T-helper 1 cell (primary cell): ENCODE measurements around the gene MAP3K13.
"Not testable (repeated sequence)": the region's sequence is repeated elsewhere in the genome, so short reads cannot be mapped to it uniquely, and the experiment has no call there.

ENCODE experiments used
- DNase-seq, 5 donors: peaks; one replicate each; pipeline ENCODE4 v3.0.0-alpha.2; 2012 to 2020

The MAP3K13 gene

DNA sequence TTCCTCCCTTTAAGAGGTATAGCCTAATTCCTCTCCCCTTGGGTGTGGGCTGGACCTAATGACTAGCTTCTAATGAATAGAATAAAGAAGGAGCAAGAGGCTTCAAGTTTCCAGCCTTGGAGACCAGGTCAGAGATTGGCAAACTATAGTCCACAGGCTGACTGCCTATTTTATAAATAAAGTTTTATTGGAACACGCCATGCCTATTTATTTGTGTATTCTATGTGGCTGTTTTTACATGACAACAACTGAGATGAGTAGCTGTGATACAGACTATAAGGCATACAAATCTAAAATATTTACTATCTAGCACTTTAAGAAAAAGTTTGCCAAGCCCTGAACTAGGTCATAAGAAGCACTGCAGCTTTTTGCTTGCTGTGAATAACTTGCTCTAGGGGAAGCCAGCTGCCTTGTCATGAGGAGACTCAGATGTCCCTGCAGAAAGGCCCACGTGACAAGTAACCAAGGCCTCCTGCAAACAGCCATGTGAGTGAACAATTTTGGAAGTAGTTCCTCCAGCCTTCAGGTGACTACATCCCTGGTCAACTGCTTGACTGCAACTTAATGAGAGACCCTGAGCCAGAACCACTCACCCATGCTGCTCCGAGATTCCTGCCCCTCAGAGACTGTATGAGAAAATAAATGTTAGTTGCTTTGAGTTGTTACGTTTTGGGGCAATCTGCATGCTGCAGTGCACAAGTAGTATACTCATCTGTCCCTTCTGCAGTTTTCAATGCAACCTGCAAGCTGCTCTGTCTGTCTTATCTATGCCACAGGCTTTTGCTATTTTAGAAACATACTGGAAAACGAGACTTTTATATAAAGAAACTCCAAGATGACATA, 21.1 kb upstream of the MAP3K13 start:
- DNase-seq, result no peak

GRCh38 chr3:185342459-185343174, 20.3 kb upstream of the MAP3K13 start:
- DNase-seq, result peak in 1 of 5 donors; percentile 26

DNA sequence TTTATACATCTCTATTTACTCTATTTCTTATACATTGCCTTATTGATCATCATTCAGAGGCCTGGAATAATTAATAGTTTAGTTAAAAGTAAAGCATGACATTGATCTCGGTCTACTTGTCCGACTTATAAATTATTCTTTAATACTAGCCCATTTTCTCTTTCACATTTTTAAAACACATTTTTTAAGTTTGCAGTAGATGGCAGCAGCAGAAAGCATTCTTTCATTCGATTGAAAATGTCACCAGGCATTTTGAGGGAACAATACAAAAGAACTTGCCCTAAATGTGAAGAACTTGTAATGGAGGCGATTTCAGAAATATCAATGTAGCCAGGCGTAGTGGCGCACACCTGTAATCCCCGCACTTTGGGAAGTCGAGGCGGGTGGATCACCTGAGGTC, 15.5 kb upstream of the MAP3K13 start:
- DNase-seq, result no peak

DNA sequence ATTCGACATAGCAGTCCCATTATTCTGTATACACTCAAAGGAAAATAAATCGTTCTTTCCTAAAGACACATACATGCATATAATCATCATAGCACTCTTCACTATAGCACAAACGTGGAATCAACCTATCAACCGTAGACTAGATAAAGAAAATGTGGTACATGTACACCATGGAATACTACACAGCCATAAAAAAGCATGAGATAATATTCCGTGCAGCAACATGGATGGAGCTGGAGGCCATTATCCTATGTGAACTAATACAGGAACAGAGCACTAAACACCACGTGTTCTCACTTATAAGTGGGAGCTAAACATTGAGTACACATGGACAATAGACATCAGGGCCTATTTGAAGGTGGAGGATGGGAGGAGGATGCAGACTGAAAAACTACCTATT, 12.1 kb upstream of the MAP3K13 start:
- DNase-seq, result no peak

GRCh38 chr3:185351396-185351795, 11.5 kb upstream of the MAP3K13 start:
- no peak for DNase-seq

DNA sequence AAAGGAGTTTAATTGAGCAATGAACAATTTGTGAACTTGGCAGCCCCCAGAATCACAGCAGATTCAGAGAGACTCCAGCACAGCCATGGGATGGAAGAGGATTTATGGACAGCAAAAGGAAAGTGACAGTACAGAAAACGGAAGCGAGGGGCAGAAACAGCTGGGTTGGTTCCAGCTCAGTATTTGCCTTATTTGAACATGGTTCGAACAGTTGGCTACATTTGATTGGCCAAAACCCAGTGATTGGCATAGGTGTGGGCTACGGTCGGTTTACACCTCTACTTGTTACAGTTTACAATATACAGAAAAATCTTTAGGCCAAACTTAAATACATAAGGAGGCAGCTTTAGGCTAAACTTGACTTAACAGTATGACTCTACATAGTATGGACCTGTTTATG, 9.7 kb upstream of the MAP3K13 start:
- no peak for DNase-seq

DNA sequence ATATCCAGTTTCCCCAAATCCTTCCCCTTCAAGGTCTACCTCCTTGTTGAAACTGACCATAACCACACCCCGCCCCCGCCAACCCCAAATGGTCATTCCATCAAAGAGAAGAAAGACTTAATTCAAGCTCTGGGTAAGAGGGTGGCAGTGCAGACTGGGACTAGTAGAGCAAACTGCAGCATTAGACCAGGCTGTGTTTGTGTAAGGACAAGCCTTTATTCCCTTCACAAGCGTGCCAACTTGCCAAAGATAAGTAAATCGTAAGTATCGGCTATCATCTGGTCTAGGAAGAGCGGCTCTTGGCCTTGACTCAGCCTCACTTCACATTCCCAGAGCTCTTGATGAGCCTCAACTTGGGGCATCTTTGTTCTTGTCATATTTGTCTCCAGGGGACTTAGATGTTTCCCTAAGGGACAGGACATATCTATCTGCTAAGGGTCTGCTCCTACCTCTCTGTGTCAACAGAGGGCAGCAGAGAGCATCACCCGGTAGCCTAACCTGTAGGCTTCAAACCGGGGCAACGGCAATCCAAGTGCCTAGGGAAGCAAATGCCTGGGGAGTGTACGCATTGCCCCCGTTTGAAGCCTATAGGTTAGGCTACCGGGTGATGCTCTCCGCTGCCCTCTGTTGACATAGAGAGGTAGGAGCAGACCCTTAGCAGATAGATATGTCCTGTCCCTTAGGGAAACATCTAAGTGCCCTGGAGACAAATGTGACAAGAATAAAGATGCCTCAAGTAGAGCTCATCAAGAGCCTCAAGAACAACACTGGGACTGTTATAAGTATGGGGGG, 8.9 kb upstream of the MAP3K13 start:
- peak in 4 of 5 donors; percentile 16 to 78 (median 44) for DNase-seq

DNA sequence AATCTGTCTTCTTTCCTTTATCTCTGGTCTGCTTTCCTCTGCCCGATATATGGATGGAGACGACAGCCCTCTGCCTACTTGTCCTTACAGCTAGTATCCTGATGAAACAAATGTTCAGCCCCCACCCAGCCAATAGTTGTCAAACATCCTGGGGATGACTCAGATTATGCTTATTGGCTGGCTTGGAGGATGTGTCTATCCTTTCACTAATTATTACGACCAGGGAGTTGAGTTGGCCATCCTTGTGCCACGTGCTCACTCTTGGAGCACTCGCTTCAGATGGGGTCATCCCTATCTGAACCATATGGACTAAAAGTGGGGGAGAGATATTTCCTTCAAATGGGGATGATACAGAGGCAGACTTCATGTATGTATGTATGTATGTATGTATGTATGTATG, 6.4 kb upstream of the MAP3K13 start:
- no peak for DNase-seq

DNA sequence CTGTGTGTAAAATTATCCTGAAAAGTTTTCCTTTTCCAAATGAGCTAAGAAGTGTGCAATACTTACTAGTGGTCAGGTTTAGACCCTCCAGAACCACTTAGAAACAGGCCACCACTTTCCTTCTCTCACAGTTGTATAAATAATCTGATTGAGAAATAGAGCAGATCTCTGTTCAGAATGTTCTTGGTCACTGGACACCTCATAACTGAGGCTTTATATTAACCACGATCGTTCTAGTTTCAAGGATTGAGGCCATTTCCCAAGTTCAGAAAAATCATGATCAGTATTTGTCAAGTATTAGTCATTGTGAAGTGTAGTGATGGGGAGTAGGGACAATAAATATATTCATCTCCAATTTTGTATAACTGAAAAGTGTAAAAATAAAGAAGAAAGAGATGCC, 1.0 kb upstream of the MAP3K13 start:
- DNase-seq, result no peak

DNA sequence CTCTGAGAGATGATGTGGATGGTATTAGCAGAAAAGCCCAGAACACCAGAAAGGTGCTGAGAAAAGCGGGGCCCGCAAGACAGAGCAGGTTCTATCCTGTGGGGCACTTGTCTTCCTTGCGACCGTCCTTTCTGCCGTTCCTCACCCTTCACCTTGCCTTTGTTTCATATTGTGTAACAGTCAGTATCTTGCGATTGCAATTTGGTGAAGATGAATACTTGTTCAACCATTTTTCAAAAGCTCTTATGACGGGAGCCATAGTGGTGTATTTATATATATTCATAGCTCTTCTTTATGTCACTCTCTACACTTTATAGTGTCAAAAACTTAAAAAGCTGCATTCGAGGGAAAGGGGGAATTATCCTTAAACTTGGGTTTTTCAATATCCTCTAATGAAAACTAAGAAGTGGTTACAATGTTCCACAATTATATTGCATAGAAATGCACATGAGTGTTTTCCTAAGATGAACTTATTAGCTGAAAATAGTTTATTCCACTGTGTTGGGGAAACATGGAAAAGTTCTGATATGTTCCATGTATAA, 797 bp downstream of the MAP3K13 start:
- DNase-seq, result peak in 1 of 5 donors; percentile 7

DNA sequence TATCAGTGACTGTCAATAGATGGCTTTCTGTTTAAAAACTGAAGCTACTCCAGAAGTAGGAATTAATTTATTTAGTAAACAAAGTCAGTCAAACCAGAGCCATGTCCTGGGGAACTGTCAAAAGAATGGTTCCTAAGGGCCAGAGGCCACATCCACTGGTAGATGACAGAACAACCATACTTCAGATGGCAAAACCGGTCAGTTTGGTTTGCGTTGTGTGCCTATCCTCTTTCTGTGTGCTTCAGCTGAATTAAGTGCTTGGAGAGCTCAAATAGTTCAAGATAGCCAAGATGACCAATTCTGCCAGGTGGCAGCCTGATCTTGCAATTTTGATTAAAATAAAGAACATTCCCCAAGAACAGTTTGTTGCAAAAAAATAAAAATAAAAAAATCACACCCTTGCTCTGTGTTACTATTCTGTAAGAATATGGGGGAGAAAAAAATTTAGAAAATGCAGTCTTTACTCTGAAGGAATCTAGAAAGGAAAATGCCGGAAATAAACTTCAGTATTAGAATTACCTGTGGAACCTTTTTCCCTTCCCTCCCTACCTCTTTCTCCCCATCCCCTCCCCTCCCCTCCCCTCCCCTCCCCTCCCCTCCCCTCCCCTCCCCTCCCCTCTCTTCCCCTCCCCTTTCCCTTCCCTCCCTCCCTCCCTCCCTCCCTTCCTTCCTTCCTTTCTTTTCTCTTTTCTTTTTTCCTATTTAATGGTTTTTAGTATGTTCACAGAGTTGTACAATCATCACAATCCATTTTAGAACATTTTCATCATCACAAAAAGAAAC, 2.5 kb downstream of the MAP3K13 start:
- DNase-seq, result no peak

DNA sequence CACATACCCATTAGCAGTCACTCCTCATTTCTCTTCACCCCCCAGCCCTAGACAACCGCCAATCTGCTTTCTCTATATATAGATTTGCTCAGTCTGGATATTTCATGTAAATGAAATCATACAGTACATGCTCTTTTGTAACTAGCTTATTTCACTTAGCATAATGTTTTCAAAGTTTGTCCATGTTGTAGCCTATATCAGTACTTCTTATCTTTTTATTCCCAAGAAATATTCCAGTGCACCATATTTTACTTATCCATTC, 3.1 kb downstream of the MAP3K13 start:
- no peak for DNase-seq

- no peak for DNase-seq
Observed at GRCh38 chr3:185366913-185367312, 4.0 kb downstream of the MAP3K13 start.

DNA sequence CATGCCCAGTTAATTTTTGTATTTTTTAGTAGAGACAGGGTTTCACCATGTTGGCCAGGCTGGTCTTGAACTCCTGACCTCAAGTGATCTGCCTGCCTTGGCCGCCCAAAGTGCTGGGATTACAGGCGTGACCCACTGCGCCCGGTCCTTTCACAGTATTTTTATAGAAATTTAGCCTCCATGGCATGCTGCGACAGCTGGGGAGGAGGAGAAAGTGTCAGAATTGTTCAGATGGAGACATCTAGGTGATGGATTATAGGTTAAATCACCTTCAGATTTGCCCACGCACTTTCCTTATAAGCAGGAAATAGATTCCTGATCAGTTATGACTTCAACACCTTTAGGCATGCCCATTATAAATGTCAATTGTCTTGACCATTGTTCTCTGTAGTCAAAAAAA, 7.4 kb downstream of the MAP3K13 start:
- DNase-seq, result not testable (repeated sequence)

DNA sequence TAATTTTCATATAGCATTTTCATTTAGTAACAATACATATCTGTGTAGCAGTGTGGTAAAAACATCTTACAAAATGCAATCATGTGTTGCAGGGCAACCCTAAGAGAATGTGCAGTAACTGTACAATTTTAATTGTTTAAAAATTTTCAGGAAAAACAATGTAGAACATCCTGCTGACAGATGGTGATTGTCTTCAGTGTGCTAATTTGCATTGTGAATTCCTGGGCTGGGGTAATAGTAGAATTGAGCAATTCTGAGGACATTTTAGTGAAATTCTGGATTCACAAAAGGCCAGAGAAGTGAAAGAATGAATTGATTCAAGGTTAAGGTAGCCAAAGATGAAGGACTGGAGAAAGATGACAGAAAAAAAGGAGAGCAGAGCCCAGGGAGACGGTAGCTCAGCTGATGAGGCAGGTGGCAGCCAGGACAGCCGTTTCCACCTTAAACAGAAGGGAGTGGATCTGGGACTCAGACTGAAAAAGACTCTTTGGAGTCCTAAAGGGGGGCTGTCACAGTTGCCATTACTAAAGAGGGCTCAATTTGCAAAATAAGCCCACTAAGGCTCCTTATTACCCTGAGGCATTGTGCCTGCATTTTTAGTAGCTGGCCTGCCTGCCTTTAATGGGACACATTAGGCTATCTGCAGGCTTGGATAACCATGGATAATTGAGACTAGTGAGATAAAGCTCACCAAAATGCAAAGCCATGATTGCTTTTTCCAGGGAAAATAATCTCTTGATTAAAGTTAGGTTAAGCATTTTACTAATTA, 8.6 kb downstream of the MAP3K13 start:
- DNase-seq, result no peak

DNA sequence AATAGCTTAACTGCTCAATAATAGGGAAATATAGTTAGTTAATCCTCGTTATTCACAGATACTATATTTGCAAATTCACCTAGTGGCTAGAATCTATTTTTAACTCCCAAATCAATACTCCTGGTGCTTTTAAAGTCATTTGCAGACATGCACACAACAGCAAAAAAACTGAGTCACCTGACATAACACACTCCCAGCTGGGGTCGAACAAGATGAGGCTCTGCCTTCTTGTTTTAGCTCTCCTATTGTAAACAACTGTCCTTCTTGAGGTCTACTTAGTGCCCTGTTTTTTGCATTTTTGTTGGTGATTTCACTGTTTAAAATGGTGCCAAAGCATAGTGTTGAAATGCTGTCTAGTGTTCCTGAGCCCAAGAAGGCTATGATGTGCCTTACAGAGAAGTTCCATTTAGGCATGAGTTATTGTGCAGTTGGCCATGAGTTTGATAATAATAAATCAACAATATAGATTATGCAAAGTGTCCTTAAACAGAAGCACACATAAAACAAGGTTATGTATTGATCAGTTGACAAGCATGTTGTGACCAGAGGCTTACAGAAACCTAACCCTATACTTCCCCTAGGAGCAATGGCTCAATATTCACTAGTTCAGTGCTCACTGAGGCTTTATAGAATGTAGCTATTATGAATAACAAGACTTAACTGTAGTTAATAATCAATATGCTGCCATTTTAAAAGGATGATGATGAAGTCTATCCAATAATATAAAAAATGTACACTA, 18.6 kb downstream of the MAP3K13 start:
- no peak for DNase-seq

DNA sequence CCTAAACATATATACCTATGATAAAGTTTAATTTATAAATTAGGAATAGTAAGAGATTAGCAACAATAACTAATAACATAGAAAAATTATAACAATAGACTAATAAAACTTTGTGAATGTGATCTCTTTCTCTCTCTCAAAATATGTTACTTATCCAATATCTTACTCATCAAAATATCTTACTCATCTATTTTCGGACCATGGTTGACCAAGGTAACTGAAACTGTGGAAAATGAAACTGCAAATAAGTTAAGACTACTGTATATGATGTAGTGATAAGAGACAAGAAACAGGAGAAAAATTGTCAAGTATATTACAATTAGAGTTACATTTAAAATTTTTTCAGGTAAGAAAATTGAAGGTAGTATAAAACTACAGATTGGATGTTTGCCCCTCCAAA, 19.2 kb downstream of the MAP3K13 start:
- DNase-seq, result no peak

DNA sequence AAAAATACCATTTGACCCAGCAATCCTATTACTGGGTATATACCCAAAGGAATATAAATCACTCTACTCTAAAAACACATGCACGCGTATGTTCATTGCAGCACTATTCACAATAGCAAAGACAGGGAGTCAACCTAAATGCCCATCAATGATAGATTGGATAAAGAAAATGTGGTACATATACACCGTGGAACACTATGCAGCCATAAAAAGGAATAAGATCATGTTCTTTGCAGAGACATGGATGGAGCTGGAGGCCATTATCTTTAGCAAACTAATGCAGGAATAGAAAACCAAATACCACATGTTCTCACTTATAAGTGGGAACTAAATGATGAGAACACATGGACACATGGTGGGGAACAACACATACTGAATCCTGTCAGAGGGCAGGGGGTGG, 23.6 kb downstream of the MAP3K13 start:
- DNase-seq, result not testable (repeated sequence)

- DNase-seq, result no peak
Observed at GRCh38 chr3:185387646-185388045, 24.7 kb downstream of the MAP3K13 start.

DNA sequence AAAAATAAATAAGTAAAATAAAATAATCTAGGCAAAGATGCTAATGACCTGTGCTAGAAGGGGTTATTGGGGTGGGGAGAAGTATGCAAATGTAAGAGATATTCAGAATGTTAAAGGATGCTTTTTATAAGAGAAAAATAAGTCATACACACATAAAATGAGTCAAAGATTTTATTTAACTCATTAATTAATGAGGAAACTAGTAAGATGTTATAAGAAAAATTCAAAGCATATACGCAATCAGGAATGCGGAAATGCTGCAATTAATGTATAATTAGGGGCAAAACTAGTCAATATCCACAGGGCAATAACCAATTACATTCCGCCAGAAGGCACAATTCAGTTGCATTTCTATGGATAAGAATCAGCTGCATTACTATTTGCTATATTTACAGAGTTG, 30.1 kb downstream of the MAP3K13 start:
- DNase-seq, result no peak

GRCh38 chr3:185397676-185398075, 34.7 kb downstream of the MAP3K13 start:
- no peak for DNase-seq
